GM18498 (cell line): ENCODE results near the gene TYW1B.
"Not testable (repeated sequence)": the region's sequence is repeated elsewhere in the genome, so short reads cannot be mapped to it uniquely, and the experiment has no call there.

Experiments
- ATAC-seq: cut with Tn5 transposase; IDR thresholded peaks from one replicate; pipeline ENCODE4 v1.9.1; 2021; ENCODE audit warnings: mild to moderate bottlenecking, moderate library complexity; ENCODE audit not compliant: unreplicated experiment

TYW1B gene

GRCh38 chr7:72705693-72706092, 122.3 kb downstream of the TYW1B start:
- not testable (repeated sequence) for ATAC-seq

GRCh38 chr7:72704894-72705293, 123.1 kb downstream of the TYW1B start:
- ATAC-seq: no peak

- not testable (repeated sequence) for ATAC-seq
Observed at GRCh38 chr7:72700548-72700947, 127.5 kb downstream of the TYW1B start.

- not testable (repeated sequence) for ATAC-seq
Observed at GRCh38 chr7:72697066-72697465, 130.9 kb downstream of the TYW1B start.

DNA sequence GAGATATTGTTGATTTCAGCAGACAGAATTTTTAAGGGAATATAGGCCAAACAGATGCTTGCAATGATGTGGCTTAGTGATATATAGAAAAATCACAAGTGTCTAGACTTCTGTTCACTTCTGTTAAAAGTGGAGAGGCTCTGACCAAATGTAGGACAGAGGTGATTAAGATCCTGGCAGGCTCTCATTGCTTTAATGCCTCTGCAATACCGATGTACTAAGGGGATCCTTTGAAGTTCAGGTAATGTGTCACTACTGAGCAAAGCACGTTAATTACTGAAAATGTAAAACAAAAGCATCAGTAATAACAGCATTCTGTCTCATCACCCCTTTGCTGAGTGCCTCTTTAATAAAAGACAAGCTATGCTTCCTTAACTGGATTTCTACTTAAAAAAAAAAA, 131.4 kb downstream of the TYW1B start:
- ATAC-seq: not testable (repeated sequence)

GRCh38 chr7:72695482-72695881, 132.5 kb downstream of the TYW1B start:
- not testable (repeated sequence) for ATAC-seq

DNA sequence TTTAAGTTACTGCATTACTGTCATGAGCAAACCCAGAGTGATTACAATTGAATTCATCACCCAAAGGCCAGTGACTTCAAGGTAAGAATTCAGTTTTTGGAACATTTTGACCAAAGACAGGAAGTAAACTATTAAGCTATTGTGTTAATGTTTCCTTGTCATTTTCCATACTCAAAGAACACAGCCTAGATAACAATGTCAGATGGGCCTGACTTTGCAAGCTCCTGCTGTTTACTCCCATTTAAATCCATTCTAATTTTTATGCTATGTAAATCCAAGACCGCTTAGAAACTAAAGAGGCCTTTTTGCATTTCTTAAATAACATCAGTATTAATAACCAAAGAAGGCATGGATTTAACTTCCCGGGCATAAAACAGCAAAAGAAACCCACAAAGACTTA, 136.6 kb downstream of the TYW1B start:
- ATAC-seq: not testable (repeated sequence)

DNA sequence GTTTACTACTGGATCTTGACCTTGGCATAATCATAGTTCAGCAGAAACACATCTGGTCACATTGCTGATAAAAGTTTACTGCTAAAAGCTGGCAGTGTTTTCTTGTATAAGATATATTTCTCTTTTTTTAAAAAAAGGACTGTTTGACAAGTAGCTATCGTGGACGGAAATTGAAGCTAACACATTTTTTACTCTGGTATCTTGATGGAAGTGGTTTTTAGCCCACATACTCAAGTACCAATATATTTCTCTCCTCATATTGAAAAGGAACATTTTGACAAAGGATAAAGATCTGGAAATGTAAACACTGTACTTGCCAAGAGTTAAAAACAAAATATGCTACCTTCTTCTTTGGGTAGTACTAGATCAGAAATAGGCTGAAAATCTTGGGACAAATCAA, 137.8 kb downstream of the TYW1B start:
- not testable (repeated sequence) for ATAC-seq

- ATAC-seq: not testable (repeated sequence)
Observed at GRCh38 chr7:72689344-72689743, 138.7 kb downstream of the TYW1B start.

DNA sequence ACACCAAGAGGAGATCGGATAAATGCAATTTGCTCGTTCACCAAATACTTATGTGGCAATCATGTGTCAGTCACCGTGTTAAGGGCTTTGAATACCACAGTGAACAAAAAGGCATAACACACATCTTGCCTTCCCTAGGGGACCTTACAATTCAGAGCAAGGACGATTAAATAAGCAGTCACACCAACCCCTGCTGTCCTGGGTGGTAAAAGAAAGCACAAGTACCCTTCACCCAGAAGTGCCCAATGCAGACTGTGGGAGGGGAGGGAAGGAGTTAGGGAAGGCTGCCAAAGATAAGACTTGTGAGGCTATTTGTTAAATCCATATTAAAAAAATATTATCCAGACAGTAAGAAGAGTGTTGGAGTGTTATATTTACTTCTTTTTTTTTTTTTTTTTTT, 146.8 kb downstream of the TYW1B start:
- not testable (repeated sequence) for ATAC-seq

GRCh38 chr7:72676880-72677279, 151.1 kb downstream of the TYW1B start:
- not testable (repeated sequence) for ATAC-seq

GRCh38 chr7:72676086-72676690, 151.8 kb downstream of the TYW1B start:
- not testable (repeated sequence) for ATAC-seq

GRCh38 chr7:72675686-72676085, 152.3 kb downstream of the TYW1B start:
- ATAC-seq: not testable (repeated sequence)

DNA sequence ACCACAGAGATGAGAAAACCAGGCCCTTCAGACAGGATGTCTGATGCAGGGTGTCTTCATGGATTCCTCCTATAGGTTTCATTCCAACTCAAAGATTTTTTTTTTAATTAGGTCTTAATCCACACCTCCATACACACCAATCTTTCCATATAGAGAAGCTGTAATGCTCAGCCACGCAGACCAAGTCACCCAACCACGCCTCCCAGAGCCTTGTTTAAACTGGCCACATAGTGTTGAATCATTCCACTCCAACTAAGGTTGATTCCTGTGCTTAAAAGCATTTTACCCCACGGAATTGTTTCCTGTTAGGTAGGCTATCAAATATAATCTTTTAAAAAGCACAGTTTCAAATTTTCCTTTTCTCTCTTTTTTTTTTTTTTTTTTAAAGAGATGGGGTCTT, 153.6 kb downstream of the TYW1B start:
- no peak for ATAC-seq

DNA sequence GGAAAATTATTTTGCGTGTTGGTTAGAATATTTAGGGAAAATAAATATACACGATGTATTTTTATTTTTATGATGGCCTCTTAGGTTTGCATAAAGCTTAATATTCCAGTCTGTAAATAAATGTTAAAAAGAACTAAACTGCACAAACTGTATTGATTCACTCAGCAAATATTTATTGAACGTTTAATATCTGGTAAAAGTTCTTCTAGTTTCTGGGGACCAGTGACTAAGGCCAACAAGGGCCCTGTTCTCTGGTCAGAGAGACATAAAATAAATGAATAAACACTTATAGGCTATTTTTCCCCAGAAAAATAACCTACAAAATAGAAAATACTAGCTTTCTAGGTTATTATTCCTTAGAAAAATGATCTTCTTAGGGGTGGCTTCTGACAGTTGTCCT, 157.2 kb downstream of the TYW1B start:
- ATAC-seq: not testable (repeated sequence)

GRCh38 chr7:72668435-72668834, 159.6 kb downstream of the TYW1B start:
- ATAC-seq: not testable (repeated sequence)

GRCh38 chr7:72667049-72667448, 161.0 kb downstream of the TYW1B start:
- ATAC-seq: not testable (repeated sequence)

- not testable (repeated sequence) for ATAC-seq
Observed at GRCh38 chr7:72648574-72648973, 179.4 kb downstream of the TYW1B start.

DNA sequence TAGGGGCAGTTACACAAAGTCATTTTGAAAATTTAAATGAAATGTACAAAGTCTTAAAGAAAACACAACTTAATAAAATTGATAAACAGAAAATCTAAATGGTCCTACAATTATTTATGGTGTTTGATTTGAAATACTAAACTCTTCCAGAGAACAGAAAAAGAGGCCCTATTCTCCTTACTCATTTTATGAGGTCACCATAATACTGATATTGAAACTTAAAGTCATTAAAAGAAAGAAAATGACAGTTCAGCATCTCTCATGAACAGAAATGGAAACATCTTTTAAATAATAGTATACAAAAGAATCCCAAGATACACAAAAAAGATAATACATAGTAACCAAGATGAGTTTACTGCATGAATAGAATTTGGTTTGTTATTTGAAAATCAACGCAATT, 184.3 kb downstream of the TYW1B start:
- ATAC-seq: not testable (repeated sequence)

DNA sequence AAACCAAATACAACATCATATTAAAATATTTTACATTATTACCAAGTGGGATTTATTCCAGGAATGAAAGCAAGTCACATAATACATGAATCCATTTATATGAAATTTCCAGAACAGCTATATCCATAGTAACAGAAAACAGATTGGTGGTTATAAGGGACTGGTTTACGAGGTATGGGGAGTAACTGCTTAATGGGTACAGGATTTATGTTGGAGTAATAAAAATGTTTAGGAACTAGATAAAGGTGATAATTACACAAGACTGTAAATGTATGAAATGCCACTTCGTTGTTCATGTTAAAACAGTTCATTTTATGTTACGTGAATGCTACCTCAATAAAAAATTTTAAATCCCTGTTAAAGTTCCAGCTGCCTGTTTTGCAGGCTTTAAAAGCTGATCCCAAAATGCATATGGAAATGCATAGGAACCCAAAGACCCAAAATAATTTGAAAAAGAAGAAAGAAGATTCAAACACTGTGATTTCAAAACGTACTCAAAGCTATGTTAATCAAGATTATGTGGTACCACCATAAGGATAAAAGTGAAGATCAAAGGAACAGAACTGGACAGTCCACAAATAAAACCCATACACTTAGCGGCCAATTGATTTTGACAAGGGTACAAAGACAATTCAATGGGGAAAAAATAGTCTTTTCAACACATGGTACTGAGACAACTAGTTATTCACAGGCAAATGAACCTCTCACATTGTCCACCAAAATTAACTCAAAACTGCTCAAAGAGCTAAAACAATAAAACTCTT, 186.3 kb downstream of the TYW1B start:
- ATAC-seq: not testable (repeated sequence)

GRCh38 chr7:72640740-72641139, 187.3 kb downstream of the TYW1B start:
- ATAC-seq: peak; percentile 78

GRCh38 chr7:72635273-72635908, 192.6 kb downstream of the TYW1B start:
- not testable (repeated sequence) for ATAC-seq
